GM21526 (cell line): ENCODE data around the gene MMP14.
"Not testable (repeated sequence)": the region's sequence is repeated elsewhere in the genome, so short reads cannot be mapped to it uniquely, and the experiment has no call there.

Experiments
- ATAC-seq: cut with Tn5 transposase; IDR thresholded peaks from one replicate; pipeline ENCODE4 v1.9.1; 2021; ENCODE audit warnings: moderate library complexity; ENCODE audit not compliant: unreplicated experiment, low FRiP score

Gene MMP14

DNA sequence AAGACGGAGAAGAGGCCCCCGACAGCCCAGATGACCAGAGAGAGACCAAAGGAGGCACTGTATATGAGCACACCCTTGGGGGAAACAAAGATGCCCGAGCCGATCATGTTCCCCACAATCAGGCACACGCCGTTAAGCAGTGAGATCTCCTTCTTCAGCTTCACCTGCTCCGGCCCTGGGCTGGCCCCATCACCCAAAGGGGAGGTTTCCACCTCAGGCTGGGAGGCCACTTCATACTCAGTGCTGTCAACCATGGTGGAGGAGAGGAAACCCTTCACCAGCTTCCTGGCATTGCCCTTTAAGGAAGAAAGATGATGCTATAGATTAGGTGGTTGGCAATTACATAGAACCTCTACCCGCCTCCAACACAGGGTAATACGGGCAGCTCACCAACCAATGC, 23.2 kb upstream of the MMP14 start:
- ATAC-seq, result no peak

DNA sequence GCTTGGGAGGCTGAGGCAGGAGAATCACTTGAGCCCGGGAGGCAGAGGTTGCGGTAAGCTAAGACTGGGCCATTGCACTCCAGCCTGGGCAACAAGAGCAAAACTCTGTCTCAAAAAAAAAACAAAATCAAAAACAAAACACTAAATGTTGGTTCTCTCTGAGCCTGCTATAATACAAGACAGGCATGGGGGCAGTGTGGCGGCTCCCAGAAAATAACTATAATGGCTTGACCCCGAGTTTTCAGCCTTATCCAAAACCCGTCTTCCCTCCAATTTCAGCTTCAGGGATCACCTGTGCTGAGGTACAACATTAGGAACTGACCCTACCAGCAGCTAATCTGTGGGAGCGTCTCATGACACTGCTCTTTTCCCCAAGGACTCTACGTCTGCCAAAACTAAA, 22.0 kb upstream of the MMP14 start:
- ATAC-seq, result no peak

DNA sequence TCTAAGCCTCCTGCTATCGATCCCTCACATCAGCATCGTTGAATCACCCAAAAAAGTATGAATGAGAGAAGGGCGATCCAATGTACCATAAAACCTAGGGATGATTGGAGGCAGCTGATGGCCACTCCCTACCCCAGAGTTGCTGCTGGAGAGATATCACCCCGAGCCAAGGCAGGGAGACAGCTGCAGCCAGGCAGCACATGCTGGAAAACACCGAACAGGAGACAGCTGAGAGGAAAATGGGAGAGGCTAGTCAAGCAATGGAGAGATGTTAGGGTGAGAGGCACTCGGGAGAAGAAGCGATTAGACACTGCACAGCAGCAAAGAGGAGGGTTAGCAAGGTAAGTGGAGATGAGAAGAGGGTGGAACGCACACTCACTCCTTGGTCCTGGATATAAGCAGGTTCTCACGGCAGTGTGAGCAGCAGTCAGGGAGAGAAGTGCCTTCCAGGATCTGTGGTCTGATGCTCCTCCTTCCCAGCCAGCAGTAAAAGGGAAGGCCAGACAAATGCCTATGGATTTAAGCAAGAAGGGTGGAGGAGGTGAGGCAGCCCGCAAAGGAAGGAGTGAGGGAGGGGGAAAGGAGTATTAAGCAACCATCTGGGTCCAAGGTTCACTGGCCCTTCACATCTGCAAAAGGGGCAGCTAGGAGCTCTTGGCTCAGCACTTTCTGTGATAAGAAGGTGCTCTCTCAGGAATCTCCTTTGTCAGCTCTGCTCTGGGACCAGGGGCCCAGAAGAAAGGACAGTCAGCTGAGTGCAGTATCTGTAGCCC, 21.3 kb upstream of the MMP14 start, which contains the start of gene SLC7A7:
TSS of gene SLC7A7 (minus strand) at position 495 of the 773 bp plus-strand sequence. CDS start 2,037 bp downstream, outside the sequence.
- ATAC-seq, result no peak

GRCh38 chr14:22819151-22819988, 17.0 kb upstream of the MMP14 start:
- no peak for ATAC-seq

GRCh38 chr14:22820731-22821130, 15.7 kb upstream of the MMP14 start:
- no peak for ATAC-seq

DNA sequence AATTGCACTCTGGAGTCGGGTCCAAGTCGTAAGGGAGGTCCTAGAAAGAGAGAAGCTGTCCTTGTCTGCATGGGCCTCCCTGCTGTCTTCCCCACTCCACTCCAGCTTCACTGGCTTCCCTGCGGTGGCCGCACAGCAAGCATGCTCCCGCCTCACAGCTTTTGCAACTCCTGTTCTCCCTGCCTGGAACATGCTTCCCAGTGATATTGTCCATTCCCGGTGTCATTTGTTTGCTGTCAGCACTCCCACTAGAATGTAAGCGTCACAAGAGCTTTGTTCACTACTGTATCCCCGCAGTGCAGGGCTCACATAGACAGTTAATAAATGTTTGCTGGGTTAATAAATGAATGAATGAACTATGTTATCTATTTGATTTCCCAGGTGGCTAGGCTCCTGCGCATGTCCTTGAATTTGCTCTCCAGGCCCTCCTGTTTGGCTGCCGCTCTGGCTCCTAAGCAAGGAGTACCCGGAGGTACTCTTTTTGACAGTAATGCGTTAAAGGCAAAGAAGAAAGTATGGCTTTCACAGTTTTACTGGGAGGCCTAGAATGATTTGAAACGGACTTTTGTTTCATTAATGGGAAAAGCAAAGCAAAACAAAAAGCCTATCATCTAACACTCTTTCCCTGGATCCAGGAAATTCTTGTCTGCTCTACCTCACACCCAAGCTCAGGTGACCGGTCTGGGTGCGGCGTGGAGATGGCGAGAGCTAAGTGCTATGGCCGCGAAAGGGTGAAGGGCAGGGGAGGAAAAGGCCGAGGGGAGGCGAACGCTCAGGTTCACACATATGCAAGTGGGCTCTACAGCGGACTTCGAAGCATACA, 15.0 kb upstream of the MMP14 start:
- no peak for ATAC-seq

DNA sequence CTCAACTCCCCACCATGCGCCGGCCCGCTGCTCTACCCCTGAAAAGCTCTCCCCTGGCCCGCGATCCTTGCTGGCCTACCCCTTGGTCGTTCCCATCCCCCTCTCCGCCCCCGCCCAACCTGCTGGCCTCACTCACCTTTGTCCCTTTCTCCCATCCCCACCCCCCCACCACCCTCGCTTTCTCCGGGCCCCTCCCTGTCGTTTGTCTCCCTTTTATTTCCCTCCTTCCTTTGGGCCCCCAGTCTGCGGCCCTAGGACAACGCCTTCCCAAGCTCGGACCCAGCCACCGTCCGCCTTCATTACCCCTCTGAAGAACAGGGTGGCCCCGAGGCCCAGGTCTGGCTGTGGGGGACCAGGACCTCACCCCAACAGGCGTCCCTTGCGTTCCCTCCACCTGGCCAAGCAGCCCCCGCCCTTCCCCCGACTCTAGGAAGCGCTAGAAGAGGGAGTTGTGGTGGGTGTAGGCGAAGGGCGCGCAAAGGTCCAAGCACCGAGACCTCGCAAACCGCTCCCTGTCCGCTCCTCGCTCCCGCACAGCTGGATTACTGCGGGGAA, 14.3 kb upstream of the MMP14 start:
- ATAC-seq, result no peak

DNA sequence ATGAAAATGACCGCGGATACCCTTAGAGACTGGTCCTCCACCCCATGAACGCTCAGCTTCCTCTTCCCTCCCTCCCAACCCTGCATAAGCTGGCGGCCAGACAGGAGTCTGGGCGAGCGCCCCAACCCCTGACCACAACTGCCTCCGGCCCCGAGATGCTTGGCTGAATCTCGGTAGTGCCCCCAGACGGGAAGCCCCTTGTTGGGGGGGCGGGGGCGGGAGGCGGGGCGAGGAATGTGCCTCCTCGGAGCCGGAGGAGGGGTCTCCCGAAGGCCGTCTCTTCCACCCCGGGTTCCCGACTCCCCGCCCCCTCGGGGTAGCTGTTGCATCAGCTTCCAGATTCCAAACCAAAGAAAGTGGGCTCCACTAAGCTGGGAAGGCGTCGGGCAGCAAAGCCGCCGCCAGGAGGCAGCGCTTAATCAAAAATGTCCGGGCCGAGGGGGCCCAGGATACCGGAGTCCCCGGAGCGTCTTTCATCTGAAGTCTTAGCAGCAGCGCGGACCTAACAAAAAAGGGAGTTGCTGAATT, 13.8 kb upstream of the MMP14 start:
- ATAC-seq, result no peak

DNA sequence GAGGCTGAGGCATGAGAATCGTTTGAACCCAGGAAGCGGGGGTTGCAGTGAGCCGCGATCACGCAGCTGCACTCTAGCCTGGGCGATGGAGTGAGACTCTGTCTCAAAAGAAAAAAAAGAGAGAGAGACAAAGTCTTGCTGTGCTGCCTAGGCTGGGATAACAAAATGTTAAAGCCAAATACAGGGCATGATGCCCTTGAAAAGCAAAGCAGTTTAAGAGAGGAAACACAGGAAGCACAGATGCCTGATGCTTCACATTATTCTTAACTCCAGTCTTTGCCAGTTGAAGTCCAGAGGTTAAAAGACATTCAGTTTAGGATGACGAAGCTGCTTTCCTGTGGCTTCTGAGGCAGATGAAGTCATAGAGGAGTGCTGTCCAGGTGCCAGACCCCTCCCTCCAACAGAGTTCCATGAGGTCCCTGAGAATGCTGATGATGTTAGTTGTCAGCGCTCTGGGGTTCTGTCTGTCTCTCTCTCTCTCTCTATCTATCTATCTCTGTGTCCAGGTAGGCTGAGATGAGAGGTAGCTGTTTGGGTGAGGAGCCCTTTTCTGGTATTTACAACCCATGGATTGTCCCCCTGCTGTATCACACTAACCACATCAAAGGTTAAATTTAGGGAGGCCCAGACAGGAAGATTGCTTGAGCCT, 11.6 kb upstream of the MMP14 start:
- ATAC-seq, result no peak

DNA sequence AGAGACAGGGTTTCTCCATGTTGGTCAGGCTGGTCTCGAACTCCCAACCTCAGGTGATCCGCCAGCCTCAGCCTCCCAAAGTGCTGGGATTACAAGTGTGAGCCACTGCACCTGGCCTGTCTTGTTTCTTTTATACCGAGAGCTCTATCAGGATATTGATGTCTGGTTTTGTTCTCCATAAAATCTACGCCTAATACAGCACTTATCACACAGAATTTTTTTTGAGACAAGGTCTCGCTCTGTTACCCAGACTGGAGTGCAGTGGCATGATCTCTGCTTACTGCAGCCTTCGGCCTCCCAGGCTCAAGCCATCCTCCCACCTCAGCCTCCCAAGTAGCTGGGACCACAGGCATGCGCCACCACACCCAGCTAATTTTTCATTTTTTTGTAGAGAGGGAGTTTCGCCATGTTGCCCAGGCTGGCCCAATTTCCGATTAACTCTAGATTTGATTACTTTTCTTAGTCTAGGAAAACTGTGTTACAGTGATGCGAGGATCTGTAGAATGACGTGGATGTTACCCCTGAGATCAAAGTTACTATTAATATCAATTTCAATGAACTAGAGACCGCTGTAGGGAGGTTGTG, 7.2 kb upstream of the MMP14 start:
- ATAC-seq, result not testable (repeated sequence)

GRCh38 chr14:22829661-22830442, 6.5 kb upstream of the MMP14 start, which contains the start of gene MRPL52:
Gene MRPL52, plus strand, starts transcription at chr14:22829887. Its CDS starts 26 bp downstream, at chr14:22829913.
- ATAC-seq, result peak; percentile 74

DNA sequence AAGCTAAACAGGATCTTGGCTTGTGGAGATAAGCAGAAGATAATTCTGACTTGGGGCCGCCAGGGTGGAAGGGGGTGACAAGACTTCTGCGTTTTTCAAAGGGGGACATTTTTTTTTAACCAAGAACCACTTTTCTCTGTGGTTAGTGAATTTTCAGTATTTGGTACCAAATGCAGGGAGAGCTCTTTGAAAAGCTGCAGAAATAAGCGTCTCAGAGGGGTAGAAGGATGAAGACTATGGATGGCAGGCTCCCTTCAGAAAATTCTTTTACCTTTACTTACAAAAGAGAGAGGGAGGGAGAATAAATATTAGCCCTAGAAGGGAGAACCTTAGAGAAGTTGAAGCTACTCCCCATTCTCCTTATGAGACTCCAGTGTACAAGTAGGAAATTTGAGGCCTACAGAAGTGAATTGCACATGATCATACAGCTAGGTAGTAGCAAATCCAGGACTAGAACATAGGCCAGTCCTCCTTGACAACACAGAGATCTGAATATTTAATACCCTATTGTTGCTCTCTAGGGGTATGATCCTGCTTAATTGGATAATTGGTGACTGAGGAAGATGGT, 5.9 kb upstream of the MMP14 start:
- no peak for ATAC-seq

- ATAC-seq, result no peak
Measured at GRCh38 chr14:22835505-22835904, 880 bp upstream of the MMP14 start.

DNA sequence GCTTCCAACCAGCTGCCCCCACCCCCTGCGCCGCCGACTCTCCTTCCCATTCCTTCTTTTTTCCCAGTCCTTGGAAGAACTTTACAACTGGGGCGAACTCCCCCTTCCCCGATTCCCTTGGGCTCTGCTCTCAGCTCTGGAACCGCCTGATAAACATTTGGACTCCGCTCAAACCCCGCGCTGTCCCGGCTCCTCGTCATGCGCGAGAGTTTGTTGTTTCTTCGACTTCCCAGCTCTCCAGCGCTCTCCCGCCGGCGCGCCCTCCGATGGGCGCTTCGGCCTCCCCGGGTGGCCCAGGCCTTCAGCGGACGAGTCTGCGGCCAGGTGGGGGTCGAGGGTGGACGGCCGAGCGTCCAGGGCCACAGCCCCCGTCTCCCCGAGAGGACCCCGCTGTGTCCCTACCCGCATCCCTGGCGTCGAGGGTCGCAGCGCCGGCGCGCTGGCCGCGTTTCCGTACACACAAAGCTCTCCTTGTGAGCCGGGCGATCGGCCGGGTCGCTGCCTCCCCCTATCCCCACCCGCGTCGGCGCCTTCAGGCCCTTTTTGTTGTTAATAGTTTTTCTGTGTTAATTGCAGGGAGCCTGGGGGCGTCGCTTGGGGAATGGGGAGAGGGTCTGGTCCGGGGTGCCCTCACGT, 847 bp downstream of the MMP14 start:
- ATAC-seq, result no peak

- no peak for ATAC-seq
Measured at GRCh38 chr14:22837750-22838538, 1.6 kb downstream of the MMP14 start.

DNA sequence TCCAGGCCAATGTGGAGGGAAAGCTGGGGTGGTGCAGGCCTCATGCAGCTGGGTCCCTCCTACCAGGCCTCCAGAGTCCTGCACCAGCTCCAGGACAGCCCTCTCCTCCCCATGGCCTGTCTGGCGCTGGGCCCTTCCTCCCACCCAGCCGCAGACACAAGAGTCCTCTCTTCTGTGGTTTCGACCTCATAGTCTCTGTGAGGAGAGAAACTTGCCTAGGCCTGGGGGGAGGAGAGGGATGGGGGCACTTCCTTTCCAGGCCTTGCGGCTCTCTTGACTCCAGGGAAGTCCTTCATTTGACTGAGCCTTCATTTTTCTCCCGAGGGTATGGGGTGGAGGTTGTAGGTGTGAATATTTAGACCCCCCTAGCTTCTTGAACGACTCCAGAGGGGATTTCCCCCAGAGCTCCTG, 2.3 kb downstream of the MMP14 start:
- no peak for ATAC-seq
